GM23338 (cell line): ENCODE data around the gene ITPR2. TPM values are rescaled to one million over a fixed set of nuclear protein-coding genes. Genes with fewer than 3 reads are reported as not detected.

Source experiments
- ATAC-seq: fragments of 200-7000 bp; cut with Tn5 transposase; 3 replicates; pipeline ENCODE4 v1.9.1; 2020
- DNase-seq: peaks from one replicate; pipeline ENCODE4 v3.0.0-alpha.2; 2015; ENCODE audit warnings: low spot score
- H2AFZ ChIP-seq: fragments of 200-600 bp; sonication (generic); 2 replicates; pipeline ENCODE4 v1.8.0; 2016; ENCODE audit warnings: antibody characterized with exemption, mild to moderate bottlenecking, moderate library complexity
- H3F3A ChIP-seq: fragments of 200-600 bp; sonication (generic); replicated peaks from 2 replicates; pipeline ENCODE4 v1.8.0; 2017; ENCODE audit warnings: antibody characterized with exemption, mixed run types, low read depth
- H3K27ac ChIP-seq: fragments of 200-600 bp; sonication (generic); 2 replicates; pipeline ENCODE4 v1.6.1; 2016; ENCODE audit warnings: low read depth
- H3K27me3 ChIP-seq: fragments of 200-600 bp; sonication (generic); 2 replicates; pipeline ENCODE4 v1.8.0; 2016; ENCODE audit warnings: mild to moderate bottlenecking, mixed run types, moderate library complexity; ENCODE audit not compliant: insufficient read depth
- H3K36me3 ChIP-seq: fragments of 200-600 bp; sonication (generic); 2 replicates; pipeline ENCODE4 v1.8.0; 2016; ENCODE audit warnings: mild to moderate bottlenecking; ENCODE audit not compliant: insufficient read depth
- H3K4me1 ChIP-seq: fragments of 200-600 bp; sonication (generic); 2 replicates; pipeline ENCODE4 v1.8.0; 2016; ENCODE audit warnings: mild to moderate bottlenecking, moderate library complexity; ENCODE audit not compliant: insufficient read depth
- H3K4me2 ChIP-seq: fragments of 200-600 bp; sonication (generic); 2 replicates; pipeline ENCODE4 v1.7.1; 2017; ENCODE audit warnings: mixed run types
- H3K4me3 ChIP-seq: fragments of 200-600 bp; sonication (generic); 2 replicates; pipeline ENCODE4 v1.6.1; 2016; ENCODE audit warnings: mixed run types
- H3K79me2 ChIP-seq: fragments of 200-600 bp; sonication (generic); replicated peaks from 2 replicates; pipeline ENCODE4 v1.8.0; 2017; ENCODE audit warnings: mild to moderate bottlenecking; ENCODE audit not compliant: insufficient read depth
- H3K9me2 ChIP-seq: fragments of 200-600 bp; sonication (generic); 2 replicates; pipeline ENCODE4 v1.8.0; 2017; ENCODE audit not compliant: insufficient read depth
- H4K20me1 ChIP-seq: fragments of 200-600 bp; sonication (generic); replicated peaks from 2 replicates; pipeline ENCODE4 v1.8.0; 2017; ENCODE audit warnings: mild to moderate bottlenecking; ENCODE audit not compliant: insufficient read depth
- H3K27ac Mint-ChIP-seq: 2 replicates; pipeline ENCODE4 v1.8.0; 2020; ENCODE audit warnings: inconsistent platforms, mild to moderate bottlenecking, moderate library complexity, mixed read lengths
- H3K27me3 Mint-ChIP-seq: 3 replicates; pipeline ENCODE4 v1.8.0; 2022; ENCODE audit warnings: low read depth, mild to moderate bottlenecking, moderate library complexity, mixed read lengths, inconsistent platforms; ENCODE audit not compliant: insufficient read depth, poor library complexity
- H3K36me3 Mint-ChIP-seq: 3 replicates; pipeline ENCODE4 v1.8.0; 2021; ENCODE audit warnings: low read depth, mild to moderate bottlenecking, inconsistent platforms, moderate library complexity, mixed read lengths
- H3K4me1 Mint-ChIP-seq: 3 replicates; pipeline ENCODE4 v1.8.0; 2020; ENCODE audit warnings: mild to moderate bottlenecking, inconsistent platforms, mixed read lengths
- H3K4me3 Mint-ChIP-seq: 3 replicates; pipeline ENCODE4 v1.8.0; 2021; ENCODE audit warnings: moderate library complexity, mild to moderate bottlenecking, inconsistent platforms, mixed read lengths
- H3K9me3 Mint-ChIP-seq: 3 replicates; pipeline ENCODE4 v1.8.0; 2020; ENCODE audit warnings: moderate library complexity, mild to moderate bottlenecking, inconsistent platforms, mixed read lengths
- CREB1 ChIP-seq: fragments of 250-450 bp; sonication (Bioruptor Pico); IDR thresholded peaks from 2 replicates; pipeline ENCODE4 v1.5.0; 2020; ENCODE audit warnings: low read depth, mild to moderate bottlenecking, moderate library complexity
- EZH2 ChIP-seq: fragments of 200-600 bp; sonication (generic); IDR thresholded peaks from one replicate; pipeline ENCODE4 v1.8.0; 2017; ENCODE audit warnings: antibody characterized with exemption, mild to moderate bottlenecking, low read depth; ENCODE audit not compliant: unreplicated experiment
- EZH2phosphoT487 ChIP-seq: fragments of 200-600 bp; sonication (generic); IDR thresholded peaks from one replicate; pipeline ENCODE4 v1.8.1; 2018; ENCODE audit warnings: antibody characterized with exemption; ENCODE audit not compliant: unreplicated experiment
- JUNB ChIP-seq: IDR thresholded peaks from one replicate; pipeline ENCODE4 v1.6.1; 2016; ENCODE audit warnings: antibody characterized with exemption; ENCODE audit not compliant: unreplicated experiment
- NANOG ChIP-seq: IDR thresholded peaks from 2 replicates; pipeline ENCODE4 v1.6.1; 2016; ENCODE audit warnings: antibody characterized with exemption, borderline replicate concordance
- POLR2AphosphoS5 ChIP-seq: IDR thresholded peaks from 2 replicates; pipeline ENCODE4 v1.6.1; 2016; ENCODE audit warnings: antibody characterized with exemption, low read depth
- STAT1 ChIP-seq: IDR thresholded peaks from one replicate; pipeline ENCODE4 v1.6.1; 2016; ENCODE audit warnings: antibody characterized with exemption; ENCODE audit not compliant: unreplicated experiment
- ZNF114 ChIP-seq: fragments of 250-450 bp; sonication (Bioruptor Pico); IDR thresholded peaks from 2 replicates; pipeline ENCODE4 v1.5.0; 2020; ENCODE audit warnings: mild to moderate bottlenecking, moderate library complexity
- ZNF331 ChIP-seq: fragments of 250-450 bp; sonication (Bioruptor Pico); IDR thresholded peaks from 2 replicates; pipeline ENCODE4 v1.5.0; 2020; ENCODE audit warnings: low read depth, mild to moderate bottlenecking, moderate library complexity
- polyA plus RNA-seq: library from polyadenylated mRNA; unstranded; fragments of >200 nt; fragmentation: Nextera tagmentation; extraction: Ambion mirVana; gene quantifications from 2 replicates; pipeline ENCODE4 v1.2.1, GENCODE V29; 2016
- total RNA-seq: library from RNA; depleted of rRNA; stranded (reverse); fragments of >200 nt; shearing (Covaris generic); gene quantifications from 2 replicates; pipeline ENCODE4 v1.2.3, GENCODE V29; 2014
- TF ChIP-seq, protein P1 (sequence below): IDR thresholded peaks from 2 replicates; pipeline ENCODE4 v1.6.1; 2016; ENCODE audit warnings: antibody characterized with exemption
- TF ChIP-seq, protein P2 (sequence below), 2 experiments: fragments of 200-600 bp in 1 of 2; sonication (generic) in 1 of 2; conservative IDR thresholded peaks; 2 replicates each; pipeline versions ENCODE4 v1.5.1 to v1.6.1; 2016 to 2017; ENCODE audit warnings: antibody characterized with exemption in 2 of 2, low read depth in 2 of 2, mild to moderate bottlenecking in 2 of 2, moderate library complexity in 1 of 2
- TF ChIP-seq, protein P3 (sequence below): IDR thresholded peaks from one replicate; pipeline ENCODE4 v1.6.1; 2018; ENCODE audit warnings: antibody characterized with exemption; ENCODE audit not compliant: unreplicated experiment
- TF ChIP-seq, protein P4 (sequence below): fragments of 250-450 bp; sonication (Bioruptor Pico); IDR thresholded peaks from 2 replicates; pipeline ENCODE4 v1.5.0; 2020; ENCODE audit warnings: mild to moderate bottlenecking, moderate library complexity

Gene ITPR2
- total and polyA plus RNA-seq, 2 experiments from 2014 or later, result 44.5 to 65.2 TPM

DNA sequence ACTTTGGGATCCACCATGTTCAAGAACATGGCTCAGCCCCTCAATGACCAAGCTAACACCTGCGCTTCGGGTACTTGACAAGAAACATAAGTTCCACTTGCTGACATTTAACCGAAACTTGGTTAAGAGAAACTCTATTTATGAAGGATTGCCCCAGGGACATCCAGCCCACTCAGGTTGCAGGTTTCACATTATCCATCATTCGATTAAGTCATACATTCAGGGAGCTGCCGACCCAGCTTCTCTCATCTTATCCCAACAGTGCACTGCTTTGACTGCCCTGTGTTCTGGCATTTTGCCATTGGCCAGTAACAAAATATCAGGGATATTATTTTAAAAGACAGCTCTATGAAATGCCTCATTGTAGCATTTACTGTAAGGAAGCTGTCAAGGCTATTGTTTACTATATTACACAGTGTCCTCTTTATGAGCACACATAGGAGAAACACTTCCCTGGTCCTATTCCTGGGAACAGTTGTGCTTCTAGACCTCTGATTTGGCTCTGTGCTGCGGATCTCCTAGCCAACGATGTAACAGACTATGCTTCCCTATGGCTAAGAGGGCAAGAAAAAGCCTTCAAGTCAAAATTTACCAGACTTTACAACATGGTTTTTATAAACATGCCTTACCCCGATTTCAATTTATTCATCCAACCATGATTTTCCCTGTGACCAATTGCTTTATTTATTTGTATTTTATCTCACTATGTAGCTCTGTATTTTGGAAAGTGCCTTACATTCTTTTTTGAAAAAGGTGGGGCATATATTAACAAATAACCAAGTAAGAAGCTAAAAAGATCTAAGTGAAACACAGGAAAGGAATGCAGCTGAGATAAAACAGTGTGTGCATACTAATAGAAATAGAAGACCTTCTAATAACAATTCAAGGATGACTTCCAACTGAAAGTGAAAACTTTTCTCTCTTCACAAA lies 109.3 kb downstream of the ITPR2 start:
- Histone ChIP-seq H3K4me1 (peaks cover 12% of the 10 kb centered on the region), H3K4me3 (no peak overlapping the region), H3F3A (no peaks in the 10 kb centered on the region), H2AFZ (no peak overlapping the region), H3K9me2 (no peaks in the 10 kb centered on the region), H3K27me3 (no peaks in the 10 kb centered on the region), H3K4me2 (no peak overlapping the region), H3K27ac (no peak overlapping the region), H4K20me1 (no peaks in the 10 kb centered on the region), H3K79me2 (peaks cover 12% of the 10 kb centered on the region), H3K36me3 (no peaks in the 10 kb centered on the region)
- Mint-ChIP-seq H3K36me3 (no peaks in the 10 kb centered on the region), H3K4me3 (no peak overlapping the region), H3K27ac (no peak overlapping the region), H3K9me3 (no peaks in the 10 kb centered on the region), H3K4me1 (peaks cover 11% of the 10 kb centered on the region; the same call in 2 of the 3 replicates), H3K27me3 (no peaks in the 10 kb centered on the region)
- DNase-seq (no peak), ATAC-seq (no peak)
- no peak for TF ChIP-seq POLR2AphosphoS5
- TF ChIP-seq, protein P1, sequence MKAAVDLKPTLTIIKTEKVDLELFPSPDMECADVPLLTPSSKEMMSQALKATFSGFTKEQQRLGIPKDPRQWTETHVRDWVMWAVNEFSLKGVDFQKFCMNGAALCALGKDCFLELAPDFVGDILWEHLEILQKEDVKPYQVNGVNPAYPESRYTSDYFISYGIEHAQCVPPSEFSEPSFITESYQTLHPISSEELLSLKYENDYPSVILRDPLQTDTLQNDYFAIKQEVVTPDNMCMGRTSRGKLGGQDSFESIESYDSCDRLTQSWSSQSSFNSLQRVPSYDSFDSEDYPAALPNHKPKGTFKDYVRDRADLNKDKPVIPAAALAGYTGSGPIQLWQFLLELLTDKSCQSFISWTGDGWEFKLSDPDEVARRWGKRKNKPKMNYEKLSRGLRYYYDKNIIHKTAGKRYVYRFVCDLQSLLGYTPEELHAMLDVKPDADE, result no peak
- no peak for TF ChIP-seq ZNF114
- no peak for TF ChIP-seq JUNB
- TF ChIP-seq, protein P2, sequence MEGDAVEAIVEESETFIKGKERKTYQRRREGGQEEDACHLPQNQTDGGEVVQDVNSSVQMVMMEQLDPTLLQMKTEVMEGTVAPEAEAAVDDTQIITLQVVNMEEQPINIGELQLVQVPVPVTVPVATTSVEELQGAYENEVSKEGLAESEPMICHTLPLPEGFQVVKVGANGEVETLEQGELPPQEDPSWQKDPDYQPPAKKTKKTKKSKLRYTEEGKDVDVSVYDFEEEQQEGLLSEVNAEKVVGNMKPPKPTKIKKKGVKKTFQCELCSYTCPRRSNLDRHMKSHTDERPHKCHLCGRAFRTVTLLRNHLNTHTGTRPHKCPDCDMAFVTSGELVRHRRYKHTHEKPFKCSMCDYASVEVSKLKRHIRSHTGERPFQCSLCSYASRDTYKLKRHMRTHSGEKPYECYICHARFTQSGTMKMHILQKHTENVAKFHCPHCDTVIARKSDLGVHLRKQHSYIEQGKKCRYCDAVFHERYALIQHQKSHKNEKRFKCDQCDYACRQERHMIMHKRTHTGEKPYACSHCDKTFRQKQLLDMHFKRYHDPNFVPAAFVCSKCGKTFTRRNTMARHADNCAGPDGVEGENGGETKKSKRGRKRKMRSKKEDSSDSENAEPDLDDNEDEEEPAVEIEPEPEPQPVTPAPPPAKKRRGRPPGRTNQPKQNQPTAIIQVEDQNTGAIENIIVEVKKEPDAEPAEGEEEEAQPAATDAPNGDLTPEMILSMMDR (conservative IDR thresholded peaks at IDR 0.05; ENCODE audit: low read depth in 2 of 2), result no peak
- TF ChIP-seq, protein P3, sequence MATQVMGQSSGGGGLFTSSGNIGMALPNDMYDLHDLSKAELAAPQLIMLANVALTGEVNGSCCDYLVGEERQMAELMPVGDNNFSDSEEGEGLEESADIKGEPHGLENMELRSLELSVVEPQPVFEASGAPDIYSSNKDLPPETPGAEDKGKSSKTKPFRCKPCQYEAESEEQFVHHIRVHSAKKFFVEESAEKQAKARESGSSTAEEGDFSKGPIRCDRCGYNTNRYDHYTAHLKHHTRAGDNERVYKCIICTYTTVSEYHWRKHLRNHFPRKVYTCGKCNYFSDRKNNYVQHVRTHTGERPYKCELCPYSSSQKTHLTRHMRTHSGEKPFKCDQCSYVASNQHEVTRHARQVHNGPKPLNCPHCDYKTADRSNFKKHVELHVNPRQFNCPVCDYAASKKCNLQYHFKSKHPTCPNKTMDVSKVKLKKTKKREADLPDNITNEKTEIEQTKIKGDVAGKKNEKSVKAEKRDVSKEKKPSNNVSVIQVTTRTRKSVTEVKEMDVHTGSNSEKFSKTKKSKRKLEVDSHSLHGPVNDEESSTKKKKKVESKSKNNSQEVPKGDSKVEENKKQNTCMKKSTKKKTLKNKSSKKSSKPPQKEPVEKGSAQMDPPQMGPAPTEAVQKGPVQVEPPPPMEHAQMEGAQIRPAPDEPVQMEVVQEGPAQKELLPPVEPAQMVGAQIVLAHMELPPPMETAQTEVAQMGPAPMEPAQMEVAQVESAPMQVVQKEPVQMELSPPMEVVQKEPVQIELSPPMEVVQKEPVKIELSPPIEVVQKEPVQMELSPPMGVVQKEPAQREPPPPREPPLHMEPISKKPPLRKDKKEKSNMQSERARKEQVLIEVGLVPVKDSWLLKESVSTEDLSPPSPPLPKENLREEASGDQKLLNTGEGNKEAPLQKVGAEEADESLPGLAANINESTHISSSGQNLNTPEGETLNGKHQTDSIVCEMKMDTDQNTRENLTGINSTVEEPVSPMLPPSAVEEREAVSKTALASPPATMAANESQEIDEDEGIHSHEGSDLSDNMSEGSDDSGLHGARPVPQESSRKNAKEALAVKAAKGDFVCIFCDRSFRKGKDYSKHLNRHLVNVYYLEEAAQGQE, result no peak
- TF ChIP-seq ZNF331 (CRISPR knock-in tag), result no peak
- TF ChIP-seq CREB1 (CRISPR knock-in tag), result no peak
- TF ChIP-seq, protein P4, sequence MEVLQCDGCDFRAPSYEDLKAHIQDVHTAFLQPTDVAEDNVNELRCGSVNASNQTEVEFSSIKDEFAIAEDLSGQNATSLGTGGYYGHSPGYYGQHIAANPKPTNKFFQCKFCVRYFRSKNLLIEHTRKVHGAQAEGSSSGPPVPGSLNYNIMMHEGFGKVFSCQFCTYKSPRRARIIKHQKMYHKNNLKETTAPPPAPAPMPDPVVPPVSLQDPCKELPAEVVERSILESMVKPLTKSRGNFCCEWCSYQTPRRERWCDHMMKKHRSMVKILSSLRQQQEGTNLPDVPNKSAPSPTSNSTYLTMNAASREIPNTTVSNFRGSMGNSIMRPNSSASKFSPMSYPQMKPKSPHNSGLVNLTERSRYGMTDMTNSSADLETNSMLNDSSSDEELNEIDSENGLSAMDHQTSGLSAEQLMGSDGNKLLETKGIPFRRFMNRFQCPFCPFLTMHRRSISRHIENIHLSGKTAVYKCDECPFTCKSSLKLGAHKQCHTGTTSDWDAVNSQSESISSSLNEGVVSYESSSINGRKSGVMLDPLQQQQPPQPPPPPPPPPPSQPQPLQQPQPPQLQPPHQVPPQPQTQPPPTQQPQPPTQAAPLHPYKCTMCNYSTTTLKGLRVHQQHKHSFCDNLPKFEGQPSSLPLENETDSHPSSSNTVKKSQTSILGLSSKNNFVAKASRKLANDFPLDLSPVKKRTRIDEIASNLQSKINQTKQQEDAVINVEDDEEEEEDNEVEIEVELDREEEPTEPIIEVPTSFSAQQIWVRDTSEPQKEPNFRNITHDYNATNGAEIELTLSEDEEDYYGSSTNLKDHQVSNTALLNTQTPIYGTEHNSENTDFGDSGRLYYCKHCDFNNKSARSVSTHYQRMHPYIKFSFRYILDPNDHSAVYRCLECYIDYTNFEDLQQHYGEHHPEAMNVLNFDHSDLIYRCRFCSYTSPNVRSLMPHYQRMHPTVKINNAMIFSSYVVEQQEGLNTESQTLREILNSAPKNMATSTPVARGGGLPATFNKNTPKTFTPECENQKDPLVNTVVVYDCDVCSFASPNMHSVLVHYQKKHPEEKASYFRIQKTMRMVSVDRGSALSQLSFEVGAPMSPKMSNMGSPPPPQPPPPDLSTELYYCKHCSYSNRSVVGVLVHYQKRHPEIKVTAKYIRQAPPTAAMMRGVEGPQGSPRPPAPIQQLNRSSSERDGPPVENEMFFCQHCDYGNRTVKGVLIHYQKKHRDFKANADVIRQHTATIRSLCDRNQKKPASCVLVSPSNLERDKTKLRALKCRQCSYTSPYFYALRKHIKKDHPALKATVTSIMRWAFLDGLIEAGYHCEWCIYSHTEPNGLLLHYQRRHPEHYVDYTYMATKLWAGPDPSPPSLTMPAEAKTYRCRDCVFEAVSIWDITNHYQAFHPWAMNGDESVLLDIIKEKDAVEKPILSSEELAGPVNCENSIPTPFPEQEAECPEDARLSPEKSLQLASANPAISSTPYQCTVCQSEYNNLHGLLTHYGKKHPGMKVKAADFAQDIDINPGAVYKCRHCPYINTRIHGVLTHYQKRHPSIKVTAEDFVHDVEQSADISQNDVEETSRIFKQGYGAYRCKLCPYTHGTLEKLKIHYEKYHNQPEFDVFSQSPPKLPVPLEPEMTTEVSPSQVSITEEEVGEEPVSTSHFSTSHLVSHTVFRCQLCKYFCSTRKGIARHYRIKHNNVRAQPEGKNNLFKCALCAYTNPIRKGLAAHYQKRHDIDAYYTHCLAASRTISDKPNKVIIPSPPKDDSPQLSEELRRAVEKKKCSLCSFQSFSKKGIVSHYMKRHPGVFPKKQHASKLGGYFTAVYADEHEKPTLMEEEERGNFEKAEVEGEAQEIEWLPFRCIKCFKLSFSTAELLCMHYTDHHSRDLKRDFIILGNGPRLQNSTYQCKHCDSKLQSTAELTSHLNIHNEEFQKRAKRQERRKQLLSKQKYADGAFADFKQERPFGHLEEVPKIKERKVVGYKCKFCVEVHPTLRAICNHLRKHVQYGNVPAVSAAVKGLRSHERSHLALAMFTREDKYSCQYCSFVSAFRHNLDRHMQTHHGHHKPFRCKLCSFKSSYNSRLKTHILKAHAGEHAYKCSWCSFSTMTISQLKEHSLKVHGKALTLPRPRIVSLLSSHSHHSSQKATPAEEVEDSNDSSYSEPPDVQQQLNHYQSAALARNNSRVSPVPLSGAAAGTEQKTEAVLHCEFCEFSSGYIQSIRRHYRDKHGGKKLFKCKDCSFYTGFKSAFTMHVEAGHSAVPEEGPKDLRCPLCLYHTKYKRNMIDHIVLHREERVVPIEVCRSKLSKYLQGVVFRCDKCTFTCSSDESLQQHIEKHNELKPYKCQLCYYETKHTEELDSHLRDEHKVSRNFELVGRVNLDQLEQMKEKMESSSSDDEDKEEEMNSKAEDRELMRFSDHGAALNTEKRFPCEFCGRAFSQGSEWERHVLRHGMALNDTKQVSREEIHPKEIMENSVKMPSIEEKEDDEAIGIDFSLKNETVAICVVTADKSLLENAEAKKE, result no peak
- TF ChIP-seq EZH2phosphoT487, result no peak
- TF ChIP-seq NANOG, result no peak
- no peak for TF ChIP-seq STAT1
- TF ChIP-seq EZH2, result no peak
